Stimulated activated CD4-positive, alpha-beta T cell treated with anti-CD3 and anti-CD28 coated beads, Interleukin-1b, Interleukin-23, amount 100 ng/mL, for 4 hours (primary cell): ENCODE measurements around the gene DPPA3.
"Not testable (repeated sequence)": the region's sequence is repeated elsewhere in the genome, so short reads cannot be mapped to it uniquely, and the experiment has no call there.

Source experiments
- DNase-seq, 2 donors: peaks; one replicate each; pipeline ENCODE4 v3.0.0-alpha.2; 2020; ENCODE audit warnings: low read depth in 2 of 2

DPPA3 gene

DNA sequence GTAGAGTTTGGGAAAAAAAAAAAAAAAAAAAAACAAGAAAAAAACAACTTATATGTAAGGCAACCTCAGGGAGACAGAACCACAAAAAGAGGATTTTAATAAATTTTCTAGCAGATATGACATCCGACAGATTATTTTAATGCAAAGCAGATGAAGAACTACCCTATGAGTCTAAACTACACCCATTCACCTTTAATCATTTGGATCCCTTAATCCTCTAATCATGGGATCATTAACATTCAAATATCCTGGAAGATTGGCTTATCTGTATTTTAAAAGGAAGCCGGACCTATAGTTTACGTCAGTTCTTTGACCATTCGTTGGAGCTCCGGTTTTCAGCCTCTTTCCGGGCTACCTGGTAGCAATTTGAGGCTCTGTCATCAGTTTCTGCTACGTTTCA lies at the start of gene DPPA3:
Gene DPPA3 (plus strand): TSS at position 301 of the 400 bp plus-strand sequence. CDS start 138 bp downstream, outside the sequence.
- no peak for DNase-seq

GRCh38 chr12:7661741-7662140 lies 49.5 kb upstream of the DPPA3 start:
- DNase-seq: no peak

GRCh38 chr12:7666595-7666994 lies 44.6 kb upstream of the DPPA3 start:
- no peak for DNase-seq

GRCh38 chr12:7667125-7667524 lies 44.1 kb upstream of the DPPA3 start:
- DNase-seq: no peak

GRCh38 chr12:7668171-7668570 lies 43.1 kb upstream of the DPPA3 start:
- no peak for DNase-seq

- DNase-seq: not testable (repeated sequence)
These were observed 35.8 kb upstream of the DPPA3 start for GRCh38 chr12:7675455-7675854.

DNA sequence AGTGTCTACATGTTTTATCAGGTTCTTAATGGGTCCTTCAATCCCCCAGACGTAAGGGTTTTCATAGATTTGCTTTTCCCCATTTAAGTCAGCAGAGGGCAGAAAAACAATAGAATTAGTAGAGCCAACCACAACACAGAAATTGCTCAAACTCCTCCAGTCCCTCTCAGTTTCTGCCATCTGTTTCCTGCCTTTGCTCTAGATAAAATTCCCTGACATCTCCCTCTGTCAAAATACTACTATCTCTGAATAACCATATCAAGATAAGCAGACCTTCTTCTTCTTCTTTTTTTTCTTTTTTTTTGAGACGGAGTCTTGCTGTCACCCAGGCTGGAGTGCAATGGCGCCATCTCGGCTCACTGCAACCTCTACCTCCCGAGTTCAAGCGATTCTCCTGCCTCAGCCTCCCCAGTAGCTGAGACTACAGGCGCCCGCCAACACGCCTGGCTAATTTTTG lies 33.8 kb upstream of the DPPA3 start:
- not testable (repeated sequence) for DNase-seq

DNA sequence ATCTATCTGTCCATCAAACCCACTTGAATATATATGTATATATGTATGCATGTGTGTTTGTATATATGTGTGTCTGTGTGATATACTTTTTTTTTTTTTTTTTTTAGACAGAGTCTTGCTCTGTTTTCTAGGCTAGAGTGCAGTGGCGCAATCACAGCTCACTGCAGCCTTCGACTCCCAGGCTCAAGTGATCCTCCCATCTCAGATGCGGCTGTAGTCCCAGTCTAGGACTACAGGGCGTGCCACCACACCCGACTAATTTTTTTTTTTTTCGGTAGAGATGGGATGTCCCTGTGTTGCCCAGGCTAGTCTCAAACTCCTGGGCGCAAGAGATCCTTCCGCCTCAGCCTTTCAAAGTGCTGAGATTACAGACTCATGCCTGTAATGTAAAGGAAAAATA lies 32.5 kb upstream of the DPPA3 start:
- no peak for DNase-seq

DNA sequence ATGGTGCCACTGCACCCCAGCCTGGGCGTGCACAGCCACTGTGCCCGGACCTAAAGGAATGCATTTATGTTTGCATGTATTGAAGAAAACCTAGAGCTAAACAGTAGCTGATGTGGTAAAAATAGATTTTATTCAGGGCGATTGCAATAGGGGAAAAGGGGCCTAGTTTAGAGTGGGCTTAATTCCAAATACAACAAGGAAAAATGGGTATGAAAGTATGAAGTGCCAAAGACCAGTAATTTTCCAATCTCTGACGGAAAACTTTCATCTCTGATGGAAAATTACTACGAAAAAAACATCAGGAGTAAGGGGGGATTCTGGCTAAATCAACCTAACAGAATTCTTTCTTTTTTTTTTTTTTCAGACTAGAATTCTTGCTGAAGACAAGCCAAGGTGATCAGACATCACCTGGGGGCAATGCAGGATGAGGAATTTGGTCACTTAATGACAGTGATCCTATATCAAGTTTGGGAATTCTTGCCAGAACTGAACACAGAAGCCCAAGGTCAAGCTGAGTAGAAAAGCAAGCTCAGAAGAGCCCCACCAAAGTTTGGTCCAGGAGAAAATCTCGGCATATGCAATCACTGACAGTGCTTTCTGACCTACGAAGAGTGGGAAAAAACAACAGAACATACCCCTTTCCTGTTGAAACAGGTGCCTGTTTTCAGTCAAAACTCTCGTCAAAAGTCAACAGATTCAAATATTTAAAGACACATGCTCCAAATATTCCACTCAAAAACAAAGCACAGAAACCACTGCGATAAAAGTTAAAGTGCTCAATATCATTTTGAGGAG lies 31.8 kb upstream of the DPPA3 start:
- DNase-seq: no peak

GRCh38 chr12:7681535-7681934 lies 29.7 kb upstream of the DPPA3 start:
- no peak for DNase-seq

DNA sequence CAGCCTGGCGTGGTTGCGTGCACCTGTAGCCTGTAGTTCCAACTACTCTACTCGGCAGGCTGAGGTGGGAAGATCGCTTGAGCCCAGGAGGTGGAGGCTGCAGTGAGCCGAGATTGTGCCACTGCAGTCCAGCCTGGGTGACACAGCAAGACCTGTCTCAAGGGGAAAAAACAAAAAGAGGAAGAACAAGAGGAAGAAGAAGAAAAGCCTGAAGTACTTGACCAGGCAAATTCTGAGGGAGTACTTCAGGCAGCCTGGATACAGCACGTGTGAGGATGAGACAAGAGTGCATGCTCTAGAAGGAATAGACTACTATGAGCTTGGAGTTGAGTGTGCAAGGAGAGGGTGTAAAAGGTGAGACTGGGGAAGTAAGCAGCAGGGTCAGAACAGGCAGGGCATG lies 17.4 kb upstream of the DPPA3 start:
- no peak for DNase-seq

DNA sequence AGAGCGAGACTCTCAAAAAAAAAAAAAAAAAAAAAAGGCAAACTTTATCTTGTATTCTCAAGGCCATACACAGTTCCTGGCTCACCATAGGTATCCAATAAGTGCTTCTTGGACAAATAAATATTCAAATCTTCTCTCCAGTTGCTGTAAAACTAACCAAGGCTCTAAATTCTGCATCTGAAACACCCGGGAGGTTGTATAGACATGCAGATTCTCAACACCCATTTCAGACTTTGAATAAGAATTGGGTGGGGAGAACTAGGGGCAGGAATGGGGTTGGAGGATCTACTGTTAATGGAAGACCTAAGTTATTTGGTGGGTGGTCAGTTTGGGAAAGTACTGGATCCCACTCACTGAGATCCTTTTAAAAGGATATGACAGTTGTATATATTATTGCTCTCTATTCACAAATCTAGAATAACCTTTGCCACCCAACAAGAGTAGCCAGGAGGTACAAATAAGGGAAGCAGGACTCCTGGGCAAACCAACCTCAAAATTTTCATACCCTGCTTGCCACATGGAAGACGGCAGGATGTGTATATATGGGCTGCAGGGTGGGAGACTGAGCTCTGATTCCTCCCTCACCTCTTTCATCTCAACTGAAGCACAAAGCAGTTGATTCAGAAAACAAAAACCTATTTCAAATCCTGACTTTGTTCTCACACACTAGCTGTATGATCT lies 16.5 kb upstream of the DPPA3 start:
- no peak for DNase-seq

DNA sequence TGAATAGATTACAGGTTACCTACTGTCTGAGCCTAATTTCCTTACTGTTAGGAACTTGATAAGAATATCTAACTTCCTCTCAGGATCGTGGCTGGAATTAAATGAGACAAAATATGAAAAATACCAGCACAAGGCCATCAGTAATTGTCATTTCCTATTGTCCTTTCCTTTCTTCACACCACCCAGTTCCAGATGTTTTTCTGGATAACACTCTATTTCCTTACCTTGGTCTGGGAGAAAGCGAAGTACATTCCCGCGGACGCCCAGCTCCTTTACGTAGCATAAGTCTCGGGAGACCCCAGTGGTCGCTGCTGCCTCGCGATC lies 16.0 kb upstream of the DPPA3 start:
- DNase-seq: no peak

DNA sequence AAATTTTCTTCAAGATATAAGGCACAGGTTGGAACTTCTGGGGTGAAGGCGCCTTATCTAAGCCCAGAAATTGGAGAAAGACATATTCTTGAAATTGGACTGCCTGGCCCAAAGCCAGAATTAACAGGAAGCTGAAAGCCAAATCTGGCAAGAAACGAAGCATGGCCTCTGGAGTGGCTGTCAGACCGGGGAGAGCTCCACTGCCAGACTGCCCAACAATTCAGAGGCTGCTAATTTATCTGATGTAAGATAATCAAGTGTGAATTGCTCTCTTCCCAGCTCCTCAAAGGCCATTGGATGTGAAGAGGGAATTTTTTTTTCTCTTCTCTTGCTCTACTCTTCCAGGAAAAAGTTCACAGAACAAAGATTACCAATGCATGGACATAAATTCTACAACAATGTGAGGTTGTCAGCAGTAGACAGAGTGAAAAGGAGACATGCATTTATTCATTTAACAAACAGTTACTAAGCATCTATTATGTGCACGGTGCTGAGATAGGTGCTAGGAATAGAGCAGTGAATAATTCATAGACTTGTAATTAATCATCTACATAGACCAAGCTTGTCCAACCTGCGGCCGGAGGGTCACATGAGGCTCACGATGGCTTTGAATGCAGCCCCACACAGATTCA lies 15.6 kb upstream of the DPPA3 start, which contains the start of gene GDF3:
Gene GDF3 (minus strand): TSS at position 210 of the 632 bp plus-strand sequence. CDS start 47 bp downstream, at position 163.
- DNase-seq: no peak

GRCh38 chr12:7705846-7706245 lies 5.4 kb upstream of the DPPA3 start:
- DNase-seq: no peak

GRCh38 chr12:7709969-7710675 lies 1.1 kb upstream of the DPPA3 start:
- no peak for DNase-seq

DNA sequence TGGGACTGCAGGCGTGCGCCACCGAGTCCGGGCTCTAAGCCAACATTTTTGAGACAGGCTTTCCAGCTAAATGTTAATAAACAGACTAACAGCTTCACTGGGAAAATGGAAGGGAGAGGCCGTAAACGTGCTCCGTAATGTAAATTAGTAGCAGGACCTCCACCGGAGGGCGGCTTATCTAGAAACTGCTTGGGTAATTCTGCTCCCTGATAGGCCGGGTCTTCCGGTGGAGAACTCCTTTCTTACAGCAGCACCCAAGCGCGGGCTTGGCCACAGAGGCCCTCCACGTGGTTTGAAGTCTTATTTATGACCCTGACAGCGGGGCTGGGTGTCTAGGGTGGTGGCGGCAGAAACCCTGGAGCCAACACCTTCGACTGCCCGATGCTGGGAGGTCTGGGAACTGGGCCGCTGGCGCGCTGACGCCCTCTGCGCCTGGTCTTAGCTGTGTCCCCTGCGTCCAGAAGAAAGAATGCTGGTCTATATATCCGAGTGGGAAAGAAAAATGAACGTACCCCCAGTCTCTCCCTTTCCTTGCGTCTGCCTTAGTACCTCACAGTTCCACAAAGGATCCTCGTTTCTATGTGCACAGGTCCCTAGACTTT lies 1.7 kb downstream of the DPPA3 start:
- DNase-seq: no peak

DNA sequence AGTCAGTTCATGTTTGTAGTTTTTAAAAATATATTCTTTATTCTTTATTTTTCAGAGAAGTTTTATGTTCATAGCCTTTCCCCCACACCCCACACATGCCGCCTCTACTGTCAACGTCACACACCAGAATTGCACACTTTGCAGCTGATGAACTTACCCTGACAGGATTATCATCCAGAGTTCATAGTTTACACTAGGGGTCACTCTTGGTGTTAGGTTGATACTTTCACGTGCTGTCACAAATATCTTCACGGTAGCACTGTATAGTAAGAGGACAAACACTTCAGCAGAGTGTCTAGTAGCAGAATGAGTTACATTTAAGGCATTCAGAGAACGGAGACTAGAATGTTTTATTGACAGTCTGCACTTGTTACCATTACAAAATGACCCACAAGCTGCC lies 5.1 kb downstream of the DPPA3 start:
- DNase-seq: no peak

GRCh38 chr12:7719946-7720730 lies 8.9 kb downstream of the DPPA3 start:
- no peak for DNase-seq

DNA sequence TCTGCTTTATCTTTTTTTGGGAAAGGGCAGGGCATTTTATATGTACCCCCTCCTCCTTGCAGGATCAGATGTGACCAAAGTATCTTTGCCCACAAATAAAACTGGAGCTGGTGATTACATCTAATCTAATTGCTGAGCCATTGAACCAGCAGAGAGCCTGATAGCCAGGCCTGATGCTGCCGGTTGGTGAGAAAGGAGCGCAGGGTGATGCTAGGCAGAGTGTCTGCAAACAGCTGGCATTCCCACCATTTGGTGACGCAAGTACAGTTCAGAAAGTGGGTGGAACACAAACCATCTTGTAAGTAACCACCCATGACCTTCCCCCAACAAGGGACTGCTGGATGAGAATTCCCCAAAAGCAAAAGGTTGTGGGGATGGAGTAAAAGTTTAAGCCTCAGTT lies 12.7 kb downstream of the DPPA3 start:
- no peak for DNase-seq

- no peak for DNase-seq
These were observed 18.5 kb downstream of the DPPA3 start for GRCh38 chr12:7729746-7730145.
